GM18505 (cell line): ENCODE measurements around the gene PAPOLG.

Source experiments
- ATAC-seq: cut with Tn5 transposase; IDR thresholded peaks from one replicate; pipeline ENCODE4 v1.9.1; 2021; ENCODE audit not compliant: unreplicated experiment
- POLR2A ChIP-seq: IDR thresholded peaks from 4 replicates; pipeline ENCODE4 v1.6.1; 2011; ENCODE audit warnings: borderline replicate concordance; ENCODE audit not compliant: insufficient read depth, insufficient read length; ENCODE audit errors: extremely low read depth

PAPOLG gene

GRCh38 chr2:60756097-60757087 lies at the start of gene PAPOLG:
PAPOLG (plus strand) TSS chr2:60756268; CDS start chr2:60756479, 211 bp downstream.
- peak; percentile 98 for ATAC-seq
- peak; percentile 86 for TF ChIP-seq POLR2A

GRCh38 chr2:60707750-60708371 lies 48.2 kb upstream of the PAPOLG start:
- ATAC-seq = no peak

GRCh38 chr2:60708630-60709320 lies 47.3 kb upstream of the PAPOLG start:
- no peak for TF ChIP-seq POLR2A
- no peak for ATAC-seq

More at GRCh38 chr2:60707750-60708371, 48.2 kb upstream of the PAPOLG start:
- no peak for TF ChIP-seq POLR2A

- no peak for TF ChIP-seq POLR2A
- no peak for ATAC-seq
These were observed 45.4 kb upstream of the PAPOLG start for GRCh38 chr2:60710707-60711106.

GRCh38 chr2:60715561-60715960 lies 40.5 kb upstream of the PAPOLG start:
- ATAC-seq = no peak
- TF ChIP-seq POLR2A = no peak

GRCh38 chr2:60717691-60718090 lies 38.4 kb upstream of the PAPOLG start:
- ATAC-seq = no peak
- TF ChIP-seq POLR2A = no peak

- no peak for ATAC-seq
- TF ChIP-seq POLR2A = no peak
These were observed 36.7 kb upstream of the PAPOLG start for GRCh38 chr2:60719331-60719730.

GRCh38 chr2:60725466-60725865 lies 30.6 kb upstream of the PAPOLG start:
- no peak for ATAC-seq
- no peak for TF ChIP-seq POLR2A

GRCh38 chr2:60728855-60729254 lies 27.2 kb upstream of the PAPOLG start:
- no peak for TF ChIP-seq POLR2A
- no peak for ATAC-seq

GRCh38 chr2:60735496-60736250 lies 20.4 kb upstream of the PAPOLG start:
- no peak for ATAC-seq
- TF ChIP-seq POLR2A = no peak

- no peak for TF ChIP-seq POLR2A
- ATAC-seq = no peak
These were observed 17.4 kb upstream of the PAPOLG start for GRCh38 chr2:60738679-60739078.

- ATAC-seq = no peak
These were observed 16.9 kb upstream of the PAPOLG start for GRCh38 chr2:60739156-60739555.

More at GRCh38 chr2:60739156-60739555, 16.9 kb upstream of the PAPOLG start:
- no peak for TF ChIP-seq POLR2A
